Keratinocyte (primary cell): ENCODE results near the gene RNF34. TPM values are rescaled to one million over a fixed set of nuclear protein-coding genes. Genes with fewer than 3 reads are reported as not detected.
A peak's percentile ranks its signal among the peaks of the same experiment; 100 is the strongest.

Source experiments
- DNase-seq: peaks from one replicate; pipeline ENCODE4 v3.0.0-alpha.2; 2011; ENCODE audit warnings: low read depth, missing footprints, low spot score
- FAIRE-seq: peaks from 2 replicates; lab custom pipeline; 2011; peaks lifted over from hg19 to GRCh38; lab: Jason Lieb, UNC
- H2AFZ ChIP-seq: 2 replicates; pipeline ENCODE4 v1.6.0; 2012; ENCODE audit warnings: low read length, control low read depth, inconsistent platforms; ENCODE audit not compliant: control insufficient read depth
- H3K27ac ChIP-seq: 2 replicates; pipeline ENCODE4 v1.5.1; 2011; ENCODE audit warnings: low read length; ENCODE audit not compliant: control insufficient read depth, insufficient read depth
- H3K27me3 ChIP-seq: 3 replicates; pipeline ENCODE4 v1.6.0; 2011; ENCODE audit warnings: low read length; ENCODE audit not compliant: control insufficient read depth, insufficient read depth; ENCODE audit errors: extremely low read depth
- H3K36me3 ChIP-seq, 2 experiments: 2 replicates in 1 of 2; 3 replicates in 1 of 2; pipeline ENCODE4 v1.5.1; 2011; ENCODE audit warnings: low read length in 2 of 2, mild to moderate bottlenecking in 1 of 2; ENCODE audit not compliant: control insufficient read depth in 2 of 2, insufficient read depth in 2 of 2; ENCODE audit errors: extremely low read depth in 1 of 2
- H3K4me1 ChIP-seq: 3 replicates; pipeline ENCODE4 v1.5.1; 2011; ENCODE audit warnings: low read length; ENCODE audit not compliant: control insufficient read depth, insufficient read depth; ENCODE audit errors: extremely low read depth
- H3K4me2 ChIP-seq: 3 replicates; pipeline ENCODE4 v1.6.0; 2011; ENCODE audit warnings: low read depth, low read length; ENCODE audit not compliant: control insufficient read depth, insufficient read depth; ENCODE audit errors: extremely low read depth
- H3K4me3 ChIP-seq, 3 experiments: fragments of 200-600 bp in 1 of 3; sonication (generic) in 1 of 3; 2 replicates in 2 of 3; 3 replicates in 1 of 3; pipeline ENCODE4 v1.5.1; 2011 to 2016; ENCODE audit warnings: low read length in 3 of 3, mild to moderate bottlenecking in 3 of 3, control low read depth in 2 of 3, inconsistent platforms in 1 of 3, low read depth in 1 of 3, mixed read lengths in 1 of 3, mixed run types in 1 of 3, moderate library complexity in 1 of 3; ENCODE audit not compliant: control insufficient read depth in 2 of 3, insufficient read depth in 2 of 3; ENCODE audit errors: extremely low read depth in 1 of 3
- H3K79me2 ChIP-seq: 2 replicates; pipeline ENCODE4 v1.6.0; 2012; ENCODE audit warnings: low read length; ENCODE audit not compliant: control insufficient read depth, insufficient read depth
- H3K9ac ChIP-seq: 3 replicates; pipeline ENCODE4 v1.6.0; 2011; ENCODE audit warnings: low read length; ENCODE audit not compliant: control insufficient read depth, insufficient read depth; ENCODE audit errors: extremely low read depth
- H3K9me1 ChIP-seq: 3 replicates; pipeline ENCODE4 v1.6.0; 2011; ENCODE audit warnings: low read length; ENCODE audit not compliant: control insufficient read depth, insufficient read depth; ENCODE audit errors: extremely low read depth
- H3K9me3 ChIP-seq: 2 replicates; pipeline ENCODE4 v1.5.1; 2012; ENCODE audit warnings: low read depth, low read length; ENCODE audit not compliant: control insufficient read depth
- H4K20me1 ChIP-seq: 3 replicates; pipeline ENCODE4 v1.6.0; 2011; ENCODE audit warnings: low read length; ENCODE audit not compliant: control insufficient read depth, insufficient read depth; ENCODE audit errors: extremely low read depth
- EZH2 ChIP-seq: IDR thresholded peaks from one replicate; pipeline ENCODE4 v1.6.1; 2012; ENCODE audit warnings: inconsistent platforms, mild to moderate bottlenecking, low read length, moderate library complexity
- dilution Hi-C: fragments of 300-500 bp; cut with MboI; formaldehyde crosslinking; loops from one replicate; pipeline ENCODE4 v1.7.0; 2020; ENCODE audit warnings: low sequenced_read_pairs; ENCODE audit not compliant: extremely low pct_ligation_motif_present
- polyA plus RNA-seq, 5 experiments: library from polyadenylated mRNA; depleted of rRNA in 3 of 5; stranded (reverse) in 3 of 5; stranded (forward) in 1 of 5; unstranded in 1 of 5; fragments of >200 nt; gene quantifications; 1 replicate in 1 of 5; 2 replicates in 3 of 5; 3 replicates in 1 of 5; pipeline versions ENCODE4 v1.2.1 to v1.2.3, GENCODE V29; 2011 to 2012; ENCODE audit warnings: missing spikeins in 2 of 5, low read depth in 1 of 5, low replicate concordance in 1 of 5
- TF ChIP-seq, protein P1 (sequence below), 3 experiments: IDR thresholded peaks in 1 of 3; conservative IDR thresholded peaks in 1 of 3; optimal IDR thresholded peaks in 1 of 3; 2 replicates in 2 of 3; 3 replicates in 1 of 3; pipeline versions ENCODE3 to v1.5.1; 2011; ENCODE audit warnings: low read length in 3 of 3, mild to moderate bottlenecking in 3 of 3, moderate library complexity in 2 of 3, control low read depth in 1 of 3, inconsistent platforms in 1 of 3; ENCODE audit not compliant: insufficient read depth in 2 of 3; ENCODE audit errors: extremely low read depth in 1 of 3

The RNF34 gene
- polyA plus RNA-seq, 1 donor (not counting 4 experiments of a cell fraction or from before 2014, with no cell fraction given): 39.0 TPM

DNA sequence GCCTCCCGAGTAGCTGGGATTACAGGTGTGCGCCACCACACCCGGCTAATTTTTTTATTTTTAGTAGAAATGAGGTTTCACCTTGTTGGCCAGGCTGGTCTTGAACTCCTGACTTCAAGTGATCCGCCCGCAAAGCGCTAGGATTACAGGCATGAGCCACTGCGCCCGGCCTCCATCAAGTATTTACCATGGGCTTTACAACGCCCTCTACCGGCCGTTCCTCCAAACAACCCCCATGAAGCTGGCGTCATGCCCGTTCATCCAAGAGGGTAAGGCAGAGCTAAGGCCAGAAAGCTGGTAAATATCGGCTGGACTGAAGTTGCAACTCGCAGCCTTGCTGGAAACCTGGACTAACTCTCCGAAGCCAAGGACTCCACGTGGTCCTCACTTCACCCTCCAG lies 41.6 kb downstream of the RNF34 start:
- Histone ChIP-seq H4K20me1 (no peaks in the 10 kb centered on the region), H2AFZ (no peak overlapping the region), H3K4me1 (peaks cover 6% of the 10 kb centered on the region), H3K27ac (no peak overlapping the region), H3K4me2 (no peak overlapping the region), H3K4me3 (no peak overlapping the region), H3K9ac (no peak overlapping the region), H3K9me3 (no peaks in the 10 kb centered on the region), H3K79me2 (no peaks in the 10 kb centered on the region), H3K36me3 (peaks cover 8 to 34% of the 10 kb centered on the region in 2 experiments), H3K27me3 (no peaks in the 10 kb centered on the region), H3K9me1 (no peaks in the 10 kb centered on the region)
- no peak for FAIRE-seq
- dilution Hi-C loops: no loop called here
- DNase-seq: no peak
- no peak for TF ChIP-seq EZH2
- TF ChIP-seq, protein P1, sequence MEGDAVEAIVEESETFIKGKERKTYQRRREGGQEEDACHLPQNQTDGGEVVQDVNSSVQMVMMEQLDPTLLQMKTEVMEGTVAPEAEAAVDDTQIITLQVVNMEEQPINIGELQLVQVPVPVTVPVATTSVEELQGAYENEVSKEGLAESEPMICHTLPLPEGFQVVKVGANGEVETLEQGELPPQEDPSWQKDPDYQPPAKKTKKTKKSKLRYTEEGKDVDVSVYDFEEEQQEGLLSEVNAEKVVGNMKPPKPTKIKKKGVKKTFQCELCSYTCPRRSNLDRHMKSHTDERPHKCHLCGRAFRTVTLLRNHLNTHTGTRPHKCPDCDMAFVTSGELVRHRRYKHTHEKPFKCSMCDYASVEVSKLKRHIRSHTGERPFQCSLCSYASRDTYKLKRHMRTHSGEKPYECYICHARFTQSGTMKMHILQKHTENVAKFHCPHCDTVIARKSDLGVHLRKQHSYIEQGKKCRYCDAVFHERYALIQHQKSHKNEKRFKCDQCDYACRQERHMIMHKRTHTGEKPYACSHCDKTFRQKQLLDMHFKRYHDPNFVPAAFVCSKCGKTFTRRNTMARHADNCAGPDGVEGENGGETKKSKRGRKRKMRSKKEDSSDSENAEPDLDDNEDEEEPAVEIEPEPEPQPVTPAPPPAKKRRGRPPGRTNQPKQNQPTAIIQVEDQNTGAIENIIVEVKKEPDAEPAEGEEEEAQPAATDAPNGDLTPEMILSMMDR (optimal IDR thresholded peaks at IDR 0.05 in 1 of 3, IDR thresholded peaks at IDR 0.05 in 1 of 3, conservative IDR thresholded peaks at IDR 0.05 in 1 of 3; ENCODE audit: extremely low read depth in 1 of 3, insufficient read depth in 2 of 3, low read length in 3 of 3): peak in 1 of 3 experiments; percentile 6

DNA sequence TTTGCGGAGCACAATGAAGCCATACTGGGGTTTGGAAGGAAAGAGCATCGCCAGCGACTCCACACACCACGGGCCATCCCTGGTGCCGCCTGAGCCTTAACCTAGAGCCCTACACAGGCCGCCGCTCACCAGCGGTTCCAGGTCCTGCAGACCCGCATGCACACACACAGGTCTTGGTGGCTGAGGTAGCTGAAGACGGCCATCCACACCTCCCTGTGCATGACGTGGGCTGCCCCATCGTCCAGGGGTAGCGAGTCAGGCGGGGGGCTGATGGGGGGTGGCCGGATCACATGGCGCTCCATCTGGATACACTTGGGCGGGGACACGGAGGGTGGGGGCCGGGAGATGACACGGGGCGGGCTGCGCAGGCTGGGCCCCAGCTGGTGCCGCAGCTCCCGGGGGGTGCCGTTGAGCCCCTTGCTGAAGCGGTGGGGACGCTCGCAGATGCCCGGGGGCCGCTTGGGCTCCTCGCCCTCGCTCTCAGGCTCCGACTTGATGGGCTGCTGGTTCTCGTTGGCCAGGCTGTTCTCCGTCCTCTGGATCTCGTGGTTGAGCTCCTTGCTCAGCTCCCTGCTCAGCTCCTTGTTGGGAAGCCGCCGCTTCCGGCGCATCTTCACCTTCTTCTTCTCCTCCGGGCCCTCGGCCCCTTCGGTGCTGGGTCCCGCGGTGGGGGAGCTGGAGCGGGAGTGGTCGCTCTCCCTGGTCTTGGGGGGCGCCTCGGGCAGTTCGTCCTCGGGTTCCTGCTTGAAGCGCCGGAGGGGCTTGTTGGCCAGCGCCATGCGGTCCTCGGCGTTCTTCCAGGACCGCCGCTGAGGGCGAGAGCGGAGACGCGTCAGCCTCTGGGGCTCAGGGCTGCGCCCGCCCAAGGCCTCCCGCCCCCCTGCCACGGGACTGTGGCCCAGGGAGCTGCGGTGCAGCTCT lies 42.4 kb downstream of the RNF34 start:
- peaks cover 8 to 29% of the 10 kb centered on the region in 2 experiments for H3K36me3 ChIP-seq
- H3K9me3 ChIP-seq: no peaks in the 10 kb centered on the region
- H3K4me1 ChIP-seq: peaks cover 6% of the 10 kb centered on the region
- H3K27ac ChIP-seq: no peak overlapping the region
- no peak for DNase-seq
- no peaks in the 10 kb centered on the region for H4K20me1 ChIP-seq
- no peaks in the 10 kb centered on the region for H3K27me3 ChIP-seq
- dilution Hi-C loops: no loop called here
- no peak for FAIRE-seq
- H3K9me1 ChIP-seq: no peaks in the 10 kb centered on the region
- TF ChIP-seq, protein P1 (optimal IDR thresholded peaks at IDR 0.05 in 1 of 3, IDR thresholded peaks at IDR 0.05 in 1 of 3, conservative IDR thresholded peaks at IDR 0.05 in 1 of 3; ENCODE audit: extremely low read depth in 1 of 3, insufficient read depth in 2 of 3, low read length in 3 of 3): no peak
- TF ChIP-seq EZH2: no peak
- no peak overlapping the region for H3K4me3 ChIP-seq
- H3K79me2 ChIP-seq: no peaks in the 10 kb centered on the region
- no peak overlapping the region for H3K4me2 ChIP-seq
- no peak overlapping the region for H2AFZ ChIP-seq
- no peak overlapping the region for H3K9ac ChIP-seq
